Suprapubic skin (tissue), 3 donors: Measurements from ENCODE around the gene CHD9.

Experiments
- POLR2A ChIP-seq, 2 donors: fragments of 450-650 bp; IDR thresholded peaks; one replicate each; pipeline ENCODE4 v1.6.1; 2017; ENCODE audit warnings: antibody characterized with exemption in 2 of 2, mild to moderate bottlenecking in 2 of 2, moderate library complexity in 2 of 2
- TF ChIP-seq, protein P1 (sequence below), 2 donors: fragments of 200-600 bp in 1 of 2; fragments of 450-650 bp in 1 of 2; sonication (generic) in 1 of 2; IDR thresholded peaks; one replicate each; pipeline ENCODE4 v1.5.1; 2016 to 2019; ENCODE audit warnings: antibody characterized with exemption in 2 of 2, mild to moderate bottlenecking in 1 of 2, moderate library complexity in 1 of 2

DNA sequence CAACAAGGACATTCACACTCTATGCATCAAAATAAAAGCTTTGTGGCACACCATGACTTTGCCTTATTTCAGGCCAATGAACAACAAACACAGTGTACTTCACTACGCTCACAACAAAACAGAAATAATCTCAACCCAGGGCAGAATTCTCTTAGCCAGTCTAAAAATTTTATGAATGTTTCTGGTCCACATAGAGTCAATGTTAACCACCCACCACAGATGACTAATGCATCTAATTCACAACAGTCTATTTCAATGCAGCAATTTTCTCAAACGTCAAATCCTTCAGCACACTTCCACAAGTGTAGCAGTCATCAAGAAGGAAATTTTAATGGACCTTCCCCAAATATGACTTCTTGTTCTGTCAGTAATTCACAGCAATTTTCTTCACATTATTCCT is 101.7 kb downstream of the CHD9 start:
- TF ChIP-seq, protein P1, sequence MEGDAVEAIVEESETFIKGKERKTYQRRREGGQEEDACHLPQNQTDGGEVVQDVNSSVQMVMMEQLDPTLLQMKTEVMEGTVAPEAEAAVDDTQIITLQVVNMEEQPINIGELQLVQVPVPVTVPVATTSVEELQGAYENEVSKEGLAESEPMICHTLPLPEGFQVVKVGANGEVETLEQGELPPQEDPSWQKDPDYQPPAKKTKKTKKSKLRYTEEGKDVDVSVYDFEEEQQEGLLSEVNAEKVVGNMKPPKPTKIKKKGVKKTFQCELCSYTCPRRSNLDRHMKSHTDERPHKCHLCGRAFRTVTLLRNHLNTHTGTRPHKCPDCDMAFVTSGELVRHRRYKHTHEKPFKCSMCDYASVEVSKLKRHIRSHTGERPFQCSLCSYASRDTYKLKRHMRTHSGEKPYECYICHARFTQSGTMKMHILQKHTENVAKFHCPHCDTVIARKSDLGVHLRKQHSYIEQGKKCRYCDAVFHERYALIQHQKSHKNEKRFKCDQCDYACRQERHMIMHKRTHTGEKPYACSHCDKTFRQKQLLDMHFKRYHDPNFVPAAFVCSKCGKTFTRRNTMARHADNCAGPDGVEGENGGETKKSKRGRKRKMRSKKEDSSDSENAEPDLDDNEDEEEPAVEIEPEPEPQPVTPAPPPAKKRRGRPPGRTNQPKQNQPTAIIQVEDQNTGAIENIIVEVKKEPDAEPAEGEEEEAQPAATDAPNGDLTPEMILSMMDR (IDR thresholded peaks at IDR 0.05) = no peak
- no peak for TF ChIP-seq POLR2A (IDR thresholded peaks at IDR 0.05)
